Liver (tissue), 9 donors: ENCODE measurements around the gene SLC17A4. TPM values are rescaled to one million over a fixed set of nuclear protein-coding genes. Genes with fewer than 3 reads are reported as not detected.

Experiments
- DNase-seq: peaks from one replicate; pipeline ENCODE4 v3.0.0-alpha.2; 2017; ENCODE audit warnings: low spot score
- H3K27ac ChIP-seq, 2 donors: one replicate each; pipeline ENCODE4 v1.7.0; 2013; ENCODE audit warnings: inconsistent platforms in 2 of 2, low read length in 2 of 2, control low read depth in 1 of 2, low read depth in 1 of 2, mild to moderate bottlenecking in 1 of 2
- H3K27me3 ChIP-seq, 4 donors: one replicate each; pipeline versions ENCODE4 v1.6.1 to v1.7.0; 2013; ENCODE audit warnings: low read length in 3 of 4, inconsistent platforms in 1 of 4, mild to moderate bottlenecking in 1 of 4, moderate library complexity in 1 of 4; ENCODE audit not compliant: control insufficient read depth in 4 of 4, insufficient read depth in 4 of 4
- H3K36me3 ChIP-seq, 4 donors: one replicate each; pipeline versions ENCODE4 v1.6.1 to v1.7.0; 2013; ENCODE audit warnings: low read length in 3 of 4, mild to moderate bottlenecking in 3 of 4, low read depth in 1 of 4, moderate library complexity in 1 of 4; ENCODE audit not compliant: control insufficient read depth in 4 of 4, insufficient read depth in 3 of 4
- H3K4me1 ChIP-seq, 4 donors: one replicate each; pipeline versions ENCODE4 v1.6.1 to v1.7.0; 2013; ENCODE audit warnings: low read length in 3 of 4, mild to moderate bottlenecking in 3 of 4, moderate library complexity in 1 of 4; ENCODE audit not compliant: control insufficient read depth in 4 of 4, insufficient read depth in 4 of 4
- H3K4me3 ChIP-seq, 3 donors: one replicate each; pipeline versions ENCODE4 v1.6.1 to v1.7.0; 2013; ENCODE audit warnings: low read length in 3 of 3, control low read depth in 1 of 3, low read depth in 1 of 3, mild to moderate bottlenecking in 1 of 3
- H3K9ac ChIP-seq, 2 donors: one replicate each; pipeline ENCODE4 v1.7.0; 2013; ENCODE audit warnings: low read length in 2 of 2, mild to moderate bottlenecking in 2 of 2, moderate library complexity in 2 of 2, control low read depth in 1 of 2, low read depth in 1 of 2
- H3K9me3 ChIP-seq, 4 donors: one replicate each; pipeline versions ENCODE4 v1.6.1 to v1.7.0; 2013; ENCODE audit warnings: low read length in 3 of 4; ENCODE audit not compliant: control insufficient read depth in 4 of 4
- ATF3 ChIP-seq: IDR thresholded peaks from 2 replicates; pipeline ENCODE4 v1.6.1; 2016; ENCODE audit warnings: antibody characterized with exemption
- EGR1 ChIP-seq, 2 donors: IDR thresholded peaks; 2 replicates each; pipeline ENCODE4 v1.6.1; 2016 to 2018; ENCODE audit warnings: antibody characterized with exemption in 2 of 2, low read depth in 2 of 2
- FOXA1 ChIP-seq: IDR thresholded peaks from 2 replicates; pipeline ENCODE4 v1.6.1; 2016; ENCODE audit warnings: antibody characterized with exemption
- FOXA2 ChIP-seq: IDR thresholded peaks from 2 replicates; pipeline ENCODE4 v1.6.1; 2016; ENCODE audit warnings: antibody characterized with exemption
- GABPA ChIP-seq, 2 donors: IDR thresholded peaks in 1 of 2; conservative IDR thresholded peaks in 1 of 2; 2 replicates each; pipeline ENCODE4 v1.6.1; 2016; ENCODE audit warnings: antibody characterized with exemption in 2 of 2, mild to moderate bottlenecking in 1 of 2, moderate library complexity in 1 of 2
- HNF4A ChIP-seq, 2 donors: conservative IDR thresholded peaks; 2 replicates each; pipeline ENCODE4 v1.6.1; 2016; ENCODE audit warnings: antibody characterized with exemption in 2 of 2, mild to moderate bottlenecking in 2 of 2
- HNF4G ChIP-seq: IDR thresholded peaks from 2 replicates; pipeline ENCODE4 v1.6.1; 2016; ENCODE audit warnings: antibody characterized with exemption
- JUND ChIP-seq, 2 donors: IDR thresholded peaks; 2 replicates each; pipeline ENCODE4 v1.6.1; 2016; ENCODE audit warnings: antibody characterized with exemption in 2 of 2
- NR2F2 ChIP-seq: IDR thresholded peaks from 2 replicates; pipeline ENCODE4 v1.6.1; 2016; ENCODE audit warnings: antibody characterized with exemption
- RAD21 ChIP-seq, 2 donors: IDR thresholded peaks; 2 replicates each; pipeline ENCODE4 v1.6.1; 2016; ENCODE audit warnings: antibody characterized with exemption in 2 of 2, mild to moderate bottlenecking in 2 of 2
- REST ChIP-seq: IDR thresholded peaks from 2 replicates; pipeline ENCODE4 v1.6.1; 2016; ENCODE audit warnings: antibody characterized with exemption, mild to moderate bottlenecking
- RXRA ChIP-seq, 2 donors: IDR thresholded peaks; 2 replicates each; pipeline ENCODE4 v1.6.1; 2017 to 2018; ENCODE audit warnings: antibody characterized with exemption in 2 of 2, mild to moderate bottlenecking in 1 of 2
- SP1 ChIP-seq: IDR thresholded peaks from 2 replicates; pipeline ENCODE4 v1.6.1; 2018; ENCODE audit warnings: antibody characterized with exemption, mild to moderate bottlenecking
- TAF1 ChIP-seq: conservative IDR thresholded peaks from 2 replicates; pipeline ENCODE4 v1.6.1; 2016; ENCODE audit warnings: antibody characterized with exemption, mild to moderate bottlenecking
- YY1 ChIP-seq: IDR thresholded peaks from 2 replicates; pipeline ENCODE4 v1.6.1; 2016; ENCODE audit warnings: antibody characterized with exemption, mild to moderate bottlenecking
- polyA plus RNA-seq, 2 donors: library from polyadenylated mRNA; stranded (reverse) in 1 of 2; unstranded in 1 of 2; fragments of 200-250 nt in 1 of 2; fragments of >200 nt in 1 of 2; fragmentation: Nextera tagmentation in 1 of 2; extraction: Ambion mirVana in 1 of 2; gene quantifications; one replicate each; pipeline versions ENCODE4 v1.2.1 to v1.2.3, GENCODE V29; 2013 to 2015
- total RNA-seq, 2 donors: library from RNA; depleted of rRNA; stranded (reverse); fragments of >200 nt; gene quantifications; one replicate each; pipeline ENCODE4 v1.2.3, GENCODE V29; 2014
- TF ChIP-seq, protein P1 (sequence below): fragments of 150-350 bp; IDR thresholded peaks from 2 replicates; pipeline ENCODE4 v1.5.1; 2017; ENCODE audit warnings: improper control_type of control experiment, low read depth, low read length; ENCODE audit not compliant: missing input control
- TF ChIP-seq, protein P2 (sequence below): IDR thresholded peaks from 2 replicates; pipeline ENCODE4 v1.6.1; 2016; ENCODE audit warnings: antibody characterized with exemption
- TF ChIP-seq, protein P3 (sequence below): IDR thresholded peaks from 2 replicates; pipeline ENCODE4 v1.6.1; 2016; ENCODE audit warnings: antibody characterized with exemption
- donor health status: healthy.
- donor health status: healthy.
- donor health status: healthy.
- donor health status: healthy.
- donor health status: healthy.

The SLC17A4 gene
- total and polyA plus RNA-seq, 4 donors: 4.4 to 27.3 (median 8.4) TPM

- H3K4me3 ChIP-seq: no peak overlapping the region
- TF ChIP-seq GABPA (IDR thresholded peaks at IDR 0.05 in 1 of 2, conservative IDR thresholded peaks at IDR 0.05 in 1 of 2): no peak
- TF ChIP-seq SP1: no peak
- TF ChIP-seq, protein P1, sequence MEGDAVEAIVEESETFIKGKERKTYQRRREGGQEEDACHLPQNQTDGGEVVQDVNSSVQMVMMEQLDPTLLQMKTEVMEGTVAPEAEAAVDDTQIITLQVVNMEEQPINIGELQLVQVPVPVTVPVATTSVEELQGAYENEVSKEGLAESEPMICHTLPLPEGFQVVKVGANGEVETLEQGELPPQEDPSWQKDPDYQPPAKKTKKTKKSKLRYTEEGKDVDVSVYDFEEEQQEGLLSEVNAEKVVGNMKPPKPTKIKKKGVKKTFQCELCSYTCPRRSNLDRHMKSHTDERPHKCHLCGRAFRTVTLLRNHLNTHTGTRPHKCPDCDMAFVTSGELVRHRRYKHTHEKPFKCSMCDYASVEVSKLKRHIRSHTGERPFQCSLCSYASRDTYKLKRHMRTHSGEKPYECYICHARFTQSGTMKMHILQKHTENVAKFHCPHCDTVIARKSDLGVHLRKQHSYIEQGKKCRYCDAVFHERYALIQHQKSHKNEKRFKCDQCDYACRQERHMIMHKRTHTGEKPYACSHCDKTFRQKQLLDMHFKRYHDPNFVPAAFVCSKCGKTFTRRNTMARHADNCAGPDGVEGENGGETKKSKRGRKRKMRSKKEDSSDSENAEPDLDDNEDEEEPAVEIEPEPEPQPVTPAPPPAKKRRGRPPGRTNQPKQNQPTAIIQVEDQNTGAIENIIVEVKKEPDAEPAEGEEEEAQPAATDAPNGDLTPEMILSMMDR: no peak
- no peak for TF ChIP-seq FOXA1
- TF ChIP-seq TAF1: no peak
- no peak for TF ChIP-seq RAD21 (IDR thresholded peaks at IDR 0.05)
- TF ChIP-seq HNF4A (conservative IDR thresholded peaks at IDR 0.05): no peak
- no peak for TF ChIP-seq ATF3
- TF ChIP-seq, protein P2, sequence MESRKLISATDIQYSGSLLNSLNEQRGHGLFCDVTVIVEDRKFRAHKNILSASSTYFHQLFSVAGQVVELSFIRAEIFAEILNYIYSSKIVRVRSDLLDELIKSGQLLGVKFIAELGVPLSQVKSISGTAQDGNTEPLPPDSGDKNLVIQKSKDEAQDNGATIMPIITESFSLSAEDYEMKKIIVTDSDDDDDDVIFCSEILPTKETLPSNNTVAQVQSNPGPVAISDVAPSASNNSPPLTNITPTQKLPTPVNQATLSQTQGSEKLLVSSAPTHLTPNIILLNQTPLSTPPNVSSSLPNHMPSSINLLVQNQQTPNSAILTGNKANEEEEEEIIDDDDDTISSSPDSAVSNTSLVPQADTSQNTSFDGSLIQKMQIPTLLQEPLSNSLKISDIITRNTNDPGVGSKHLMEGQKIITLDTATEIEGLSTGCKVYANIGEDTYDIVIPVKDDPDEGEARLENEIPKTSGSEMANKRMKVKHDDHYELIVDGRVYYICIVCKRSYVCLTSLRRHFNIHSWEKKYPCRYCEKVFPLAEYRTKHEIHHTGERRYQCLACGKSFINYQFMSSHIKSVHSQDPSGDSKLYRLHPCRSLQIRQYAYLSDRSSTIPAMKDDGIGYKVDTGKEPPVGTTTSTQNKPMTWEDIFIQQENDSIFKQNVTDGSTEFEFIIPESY: no peak
- no peak for TF ChIP-seq JUND (IDR thresholded peaks at IDR 0.05)
- TF ChIP-seq YY1: no peak
- TF ChIP-seq HNF4G: no peak
- TF ChIP-seq, protein P3, sequence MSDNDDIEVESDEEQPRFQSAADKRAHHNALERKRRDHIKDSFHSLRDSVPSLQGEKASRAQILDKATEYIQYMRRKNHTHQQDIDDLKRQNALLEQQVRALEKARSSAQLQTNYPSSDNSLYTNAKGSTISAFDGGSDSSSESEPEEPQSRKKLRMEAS: no peak
- TF ChIP-seq EGR1 (IDR thresholded peaks at IDR 0.05; ENCODE audit: low read depth in 2 of 2): no peak
- TF ChIP-seq REST: no peak
- TF ChIP-seq RXRA (IDR thresholded peaks at IDR 0.05): no peak
- TF ChIP-seq NR2F2: no peak
- no peaks in the 10 kb centered on the region for H3K4me1 ChIP-seq
- H3K9me3 ChIP-seq: peaks cover 0 to 6% (median 2%) of the 10 kb centered on the region in 4 donors
- DNase-seq: no peak
- H3K9ac ChIP-seq: no peak overlapping the region
- no peak overlapping the region for H3K27ac ChIP-seq
- no peaks in the 10 kb centered on the region for H3K36me3 ChIP-seq
- no peaks in the 10 kb centered on the region for H3K27me3 ChIP-seq
Observed at GRCh38 chr6:25735261-25735660, 19.3 kb upstream of the SLC17A4 start.

DNA sequence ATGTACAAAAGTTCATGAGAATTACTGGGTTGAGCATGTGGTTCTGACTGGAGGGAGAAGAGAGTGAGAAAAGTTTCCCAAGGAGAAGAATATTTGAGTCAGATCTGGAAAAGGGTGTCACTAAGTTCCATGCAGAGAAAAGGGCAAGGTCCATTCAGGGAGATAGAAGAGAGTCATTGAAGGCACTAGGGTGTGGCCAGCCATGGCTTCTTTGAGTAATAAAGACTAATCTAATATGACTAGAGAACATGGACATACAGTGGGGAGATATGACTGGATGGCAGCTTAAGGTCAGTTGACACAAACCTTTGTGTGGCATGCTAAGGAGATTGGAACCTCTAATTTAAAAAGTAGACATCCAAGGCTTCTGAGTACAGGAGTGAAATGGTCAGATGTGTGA is 10.7 kb upstream of the SLC17A4 start:
- no peak for TF ChIP-seq RXRA (IDR thresholded peaks at IDR 0.05)
- TF ChIP-seq SP1: no peak
- TF ChIP-seq ATF3: no peak
- no peak for TF ChIP-seq HNF4A (conservative IDR thresholded peaks at IDR 0.05)
- TF ChIP-seq, protein P1: no peak
- no peak for TF ChIP-seq NR2F2
- TF ChIP-seq JUND (IDR thresholded peaks at IDR 0.05): no peak
- no peak for TF ChIP-seq EGR1 (IDR thresholded peaks at IDR 0.05; ENCODE audit: low read depth in 2 of 2)
- TF ChIP-seq, protein P3: no peak
- no peak for TF ChIP-seq FOXA2
- TF ChIP-seq RAD21 (IDR thresholded peaks at IDR 0.05): no peak
- no peak for TF ChIP-seq TAF1
- TF ChIP-seq GABPA (IDR thresholded peaks at IDR 0.05 in 1 of 2, conservative IDR thresholded peaks at IDR 0.05 in 1 of 2): no peak
- no peak for TF ChIP-seq FOXA1
- DNase-seq: no peak
- Histone ChIP-seq H3K36me3 (no peaks in the 10 kb centered on the region), H3K4me3 (no peak overlapping the region), H3K9ac (no peak overlapping the region), H3K9me3 (no peaks in the 10 kb centered on the region), H3K4me1 (peaks cover 5 to 29% (median 9%) of the 10 kb centered on the region in 4 donors), H3K27ac (no peak overlapping the region), H3K27me3 (no peaks in the 10 kb centered on the region)
